Measurements from ENCODE around the gene SLC12A7.
A peak's percentile ranks its signal among the peaks of the same experiment; 100 is the strongest.
"Not testable (repeated sequence)": the region's sequence is repeated elsewhere in the genome, so short reads cannot be mapped to it uniquely, and the experiment has no call there.

Gene SLC12A7

GRCh38 chr5:1111727-1112289, at the start of gene SLC12A7:
Gene SLC12A7, minus strand, starts transcription at chr5:1112063. Its CDS starts 72 bp downstream, at chr5:1111991.
- H3K4me3 ChIP-seq (ENCODE audit: low read length): peak within 1 kb of the TSS; percentile 84
- peak; percentile 48 for DNase-seq (ENCODE audit: low read depth)
- H3K36me3 ChIP-seq (ENCODE audit: control insufficient read depth, insufficient read depth, low read length, severe bottlenecking): no peaks in the 10 kb centered on the region
- peak within 1 kb of the TSS; percentile 86 for H3K9ac ChIP-seq (ENCODE audit: low read length)
- H3K4me1 ChIP-seq (ENCODE audit: control insufficient read depth, insufficient read depth, low read length): peaks cover 7% of the 10 kb centered on the region
- peaks cover 27% of the 10 kb centered on the region for H3K27me3 ChIP-seq (replicated peaks; ENCODE audit: control insufficient read depth, insufficient read depth, low read length)
- H3K9me3 ChIP-seq (ENCODE audit: control insufficient read depth, low read length): no peaks in the 10 kb centered on the region

GRCh38 chr5:1161108-1161832, 49.4 kb upstream of the SLC12A7 start:
- H3K27me3 ChIP-seq (replicated peaks; ENCODE audit: control insufficient read depth, insufficient read depth, low read length): peaks cover 49% of the 10 kb centered on the region
- no peaks in the 10 kb centered on the region for H3K4me1 ChIP-seq (ENCODE audit: control insufficient read depth, insufficient read depth, low read length)
- H3K9me3 ChIP-seq (ENCODE audit: control insufficient read depth, low read length): peaks cover 7% of the 10 kb centered on the region
- H3K9ac ChIP-seq (ENCODE audit: low read length): no peak overlapping the region
- no peaks in the 10 kb centered on the region for H3K36me3 ChIP-seq (ENCODE audit: control insufficient read depth, insufficient read depth, low read length, severe bottlenecking)
- DNase-seq (ENCODE audit: low read depth): no peak
- no peak overlapping the region for H3K4me3 ChIP-seq (ENCODE audit: low read length)

- peaks cover 7% of the 10 kb centered on the region for H3K9me3 ChIP-seq (ENCODE audit: control insufficient read depth, low read length)
- H3K9ac ChIP-seq (ENCODE audit: low read length): no peak overlapping the region
- no peaks in the 10 kb centered on the region for H3K4me1 ChIP-seq (ENCODE audit: control insufficient read depth, insufficient read depth, low read length)
- DNase-seq (ENCODE audit: low read depth): no peak
- H3K36me3 ChIP-seq (ENCODE audit: control insufficient read depth, insufficient read depth, low read length, severe bottlenecking): no peaks in the 10 kb centered on the region
- no peak overlapping the region for H3K4me3 ChIP-seq (ENCODE audit: low read length)
- peaks cover 43% of the 10 kb centered on the region for H3K27me3 ChIP-seq (replicated peaks; ENCODE audit: control insufficient read depth, insufficient read depth, low read length)
Measured at GRCh38 chr5:1159774-1160406, 48.0 kb upstream of the SLC12A7 start.

GRCh38 chr5:1159341-1159675, 47.4 kb upstream of the SLC12A7 start:
- Histone ChIP-seq H3K4me3 (ENCODE audit: low read length) (no peak overlapping the region), H3K9me3 (ENCODE audit: control insufficient read depth, low read length) (peaks cover 7% of the 10 kb centered on the region), H3K36me3 (ENCODE audit: control insufficient read depth, insufficient read depth, low read length, severe bottlenecking) (no peaks in the 10 kb centered on the region), H3K4me1 (ENCODE audit: control insufficient read depth, insufficient read depth, low read length) (no peaks in the 10 kb centered on the region), H3K27me3 (replicated peaks; ENCODE audit: control insufficient read depth, insufficient read depth, low read length) (peaks cover 48% of the 10 kb centered on the region), H3K9ac (ENCODE audit: low read length) (no peak overlapping the region)
- DNase-seq (ENCODE audit: low read depth): no peak

- H3K9ac ChIP-seq (ENCODE audit: low read length): no peak overlapping the region
- H3K36me3 ChIP-seq (ENCODE audit: control insufficient read depth, insufficient read depth, low read length, severe bottlenecking): no peaks in the 10 kb centered on the region
- DNase-seq (ENCODE audit: low read depth): no peak
- H3K9me3 ChIP-seq (ENCODE audit: control insufficient read depth, low read length): peaks cover 7% of the 10 kb centered on the region
- H3K27me3 ChIP-seq (replicated peaks; ENCODE audit: control insufficient read depth, insufficient read depth, low read length): peaks cover 53% of the 10 kb centered on the region
- no peaks in the 10 kb centered on the region for H3K4me1 ChIP-seq (ENCODE audit: control insufficient read depth, insufficient read depth, low read length)
- H3K4me3 ChIP-seq (ENCODE audit: low read length): no peak overlapping the region
Measured at GRCh38 chr5:1158647-1159340, 46.9 kb upstream of the SLC12A7 start.

GRCh38 chr5:1157461-1157986, 45.7 kb upstream of the SLC12A7 start:
- H3K9ac ChIP-seq (ENCODE audit: low read length); H3K36me3 ChIP-seq (ENCODE audit: control insufficient read depth, insufficient read depth, low read length, severe bottlenecking); H3K4me1 ChIP-seq (ENCODE audit: control insufficient read depth, insufficient read depth, low read length); DNase-seq (ENCODE audit: low read depth); H3K4me3 ChIP-seq (ENCODE audit: low read length); H3K9me3 ChIP-seq (ENCODE audit: control insufficient read depth, low read length): not testable (repeated sequence)
- peaks cover 61% of the 10 kb centered on the region for H3K27me3 ChIP-seq (replicated peaks; ENCODE audit: control insufficient read depth, insufficient read depth, low read length)

GRCh38 chr5:1156754-1157460, 45.0 kb upstream of the SLC12A7 start:
- no peak for DNase-seq (ENCODE audit: low read depth)
- Histone ChIP-seq H3K9ac (ENCODE audit: low read length) (no peak overlapping the region), H3K36me3 (ENCODE audit: control insufficient read depth, insufficient read depth, low read length, severe bottlenecking) (no peaks in the 10 kb centered on the region), H3K4me1 (ENCODE audit: control insufficient read depth, insufficient read depth, low read length) (no peaks in the 10 kb centered on the region), H3K9me3 (ENCODE audit: control insufficient read depth, low read length) (peaks cover 7% of the 10 kb centered on the region), H3K27me3 (replicated peaks; ENCODE audit: control insufficient read depth, insufficient read depth, low read length) (peaks cover 65% of the 10 kb centered on the region), H3K4me3 (ENCODE audit: low read length) (no peak overlapping the region)

- no peaks in the 10 kb centered on the region for H3K4me1 ChIP-seq (ENCODE audit: control insufficient read depth, insufficient read depth, low read length)
- H3K4me3 ChIP-seq (ENCODE audit: low read length): no peak overlapping the region
- H3K27me3 ChIP-seq (replicated peaks; ENCODE audit: control insufficient read depth, insufficient read depth, low read length): peaks cover 62% of the 10 kb centered on the region
- no peak for DNase-seq (ENCODE audit: low read depth)
- H3K9me3 ChIP-seq (ENCODE audit: control insufficient read depth, low read length): peaks cover 7% of the 10 kb centered on the region
- H3K9ac ChIP-seq (ENCODE audit: low read length): no peak overlapping the region
- no peaks in the 10 kb centered on the region for H3K36me3 ChIP-seq (ENCODE audit: control insufficient read depth, insufficient read depth, low read length, severe bottlenecking)
Measured at GRCh38 chr5:1156033-1156753, 44.3 kb upstream of the SLC12A7 start.

GRCh38 chr5:1155191-1156032, 43.5 kb upstream of the SLC12A7 start:
- Histone ChIP-seq H3K9me3 (ENCODE audit: control insufficient read depth, low read length) (peaks cover 7% of the 10 kb centered on the region), H3K27me3 (replicated peaks; ENCODE audit: control insufficient read depth, insufficient read depth, low read length) (peaks cover 67% of the 10 kb centered on the region), H3K4me3 (ENCODE audit: low read length) (no peak overlapping the region), H3K4me1 (ENCODE audit: control insufficient read depth, insufficient read depth, low read length) (no peaks in the 10 kb centered on the region), H3K9ac (ENCODE audit: low read length) (no peak overlapping the region), H3K36me3 (ENCODE audit: control insufficient read depth, insufficient read depth, low read length, severe bottlenecking) (no peaks in the 10 kb centered on the region)
- no peak for DNase-seq (ENCODE audit: low read depth)

- no peaks in the 10 kb centered on the region for H3K4me1 ChIP-seq (ENCODE audit: control insufficient read depth, insufficient read depth, low read length)
- peaks cover 61% of the 10 kb centered on the region for H3K27me3 ChIP-seq (replicated peaks; ENCODE audit: control insufficient read depth, insufficient read depth, low read length)
- peaks cover 7% of the 10 kb centered on the region for H3K9me3 ChIP-seq (ENCODE audit: control insufficient read depth, low read length)
- no peak for DNase-seq (ENCODE audit: low read depth)
- no peak overlapping the region for H3K9ac ChIP-seq (ENCODE audit: low read length)
- H3K36me3 ChIP-seq (ENCODE audit: control insufficient read depth, insufficient read depth, low read length, severe bottlenecking): no peaks in the 10 kb centered on the region
- H3K4me3 ChIP-seq (ENCODE audit: low read length): no peak overlapping the region
Measured at GRCh38 chr5:1153428-1153827, 41.6 kb upstream of the SLC12A7 start.

Measured in adipocyte (in vitro differentiated cells).